HG02885 (cell line): Measurements from ENCODE around the gene NUDT7.
A peak's percentile ranks its signal among the peaks of the same experiment; 100 is the strongest.

ENCODE experiments used
- ATAC-seq: cut with Tn5 transposase; IDR thresholded peaks from one replicate; pipeline ENCODE4 v1.9.1; 2021; ENCODE audit warnings: mild to moderate bottlenecking; ENCODE audit not compliant: unreplicated experiment, poor library complexity

Gene NUDT7

DNA sequence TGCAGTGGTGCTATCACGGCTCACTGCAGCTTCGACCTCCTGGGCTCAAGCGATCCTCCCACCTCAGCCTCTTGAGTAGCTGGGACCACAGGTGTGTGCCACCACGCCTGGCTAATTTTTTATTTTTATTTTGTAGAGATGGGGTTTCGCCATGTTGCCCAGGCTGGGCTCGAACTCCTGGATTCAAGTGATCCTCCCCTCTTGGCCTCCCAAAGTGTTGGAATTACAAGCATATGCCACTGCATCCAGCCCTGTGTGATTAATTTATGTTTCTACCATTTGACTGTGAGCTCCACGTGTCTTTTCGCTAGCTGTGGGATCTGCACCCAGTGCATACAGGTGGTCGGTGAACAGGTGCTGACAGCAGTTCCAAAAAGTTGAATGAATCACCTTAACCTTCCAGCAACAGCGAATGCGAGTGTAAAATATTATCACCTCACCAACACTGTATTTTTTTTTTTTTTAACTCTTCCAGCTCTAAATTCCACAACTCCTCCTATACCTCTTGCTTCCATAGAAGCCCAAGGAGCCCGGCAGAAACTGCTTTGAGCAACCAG, 484 bp upstream of the NUDT7 start:
- peak; percentile 25 for ATAC-seq

DNA sequence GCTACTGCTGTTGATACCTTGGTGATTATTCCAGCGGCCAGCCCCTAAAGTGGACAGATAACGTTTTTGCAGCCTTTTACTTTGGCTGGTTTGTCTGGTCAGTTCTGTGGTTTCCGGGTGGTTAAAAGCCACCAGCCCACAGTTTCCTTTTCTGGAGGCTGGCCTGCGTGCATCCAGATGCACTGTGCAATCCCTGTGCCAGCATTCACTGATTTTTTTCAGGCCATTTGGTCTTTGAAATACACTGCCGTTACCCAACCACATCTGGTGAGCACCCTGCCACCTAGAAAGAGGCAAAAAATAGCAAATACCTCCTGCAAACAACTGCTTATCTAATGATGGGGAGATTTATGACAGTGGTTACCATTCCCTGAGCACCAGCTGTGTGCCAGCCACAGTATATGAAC, 797 bp downstream of the NUDT7 start:
- ATAC-seq, result peak; percentile 11

DNA sequence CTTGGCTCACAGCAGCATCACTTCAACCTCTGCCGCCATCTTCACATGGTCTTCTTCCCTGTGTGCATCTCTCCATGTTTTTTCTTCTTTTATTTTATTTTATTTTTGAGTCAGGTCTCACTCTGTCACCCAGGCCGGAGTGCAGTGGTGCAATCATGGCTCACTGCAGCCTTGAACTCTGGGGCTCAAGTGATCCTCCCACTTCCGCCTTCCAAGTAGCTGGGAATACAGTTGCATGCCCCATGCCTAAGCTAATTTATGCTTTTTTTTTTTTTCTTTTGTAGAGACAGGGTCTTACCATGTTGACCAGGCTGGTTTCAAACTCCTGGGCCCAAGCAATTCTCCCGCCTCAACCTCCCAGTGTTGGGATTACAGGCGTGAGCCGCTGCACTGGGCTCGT, 1.9 kb downstream of the NUDT7 start:
- no peak for ATAC-seq

DNA sequence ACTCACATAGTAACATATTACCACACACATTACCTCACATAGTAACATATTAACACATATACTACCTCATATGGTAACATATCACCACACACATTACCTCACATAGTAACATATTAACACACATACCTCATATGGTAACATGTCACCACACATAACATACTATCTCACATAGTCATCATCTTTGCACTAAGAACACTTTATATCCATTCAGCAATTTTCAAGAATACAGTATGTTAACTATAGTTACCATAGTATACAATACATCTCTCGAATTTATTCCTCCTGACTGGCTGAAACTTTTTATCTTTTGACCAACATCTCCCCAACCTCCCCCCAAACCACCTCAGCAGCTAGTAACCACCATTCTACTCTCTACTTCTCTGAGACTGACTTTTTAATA, 7.6 kb downstream of the NUDT7 start:
- no peak for ATAC-seq

DNA sequence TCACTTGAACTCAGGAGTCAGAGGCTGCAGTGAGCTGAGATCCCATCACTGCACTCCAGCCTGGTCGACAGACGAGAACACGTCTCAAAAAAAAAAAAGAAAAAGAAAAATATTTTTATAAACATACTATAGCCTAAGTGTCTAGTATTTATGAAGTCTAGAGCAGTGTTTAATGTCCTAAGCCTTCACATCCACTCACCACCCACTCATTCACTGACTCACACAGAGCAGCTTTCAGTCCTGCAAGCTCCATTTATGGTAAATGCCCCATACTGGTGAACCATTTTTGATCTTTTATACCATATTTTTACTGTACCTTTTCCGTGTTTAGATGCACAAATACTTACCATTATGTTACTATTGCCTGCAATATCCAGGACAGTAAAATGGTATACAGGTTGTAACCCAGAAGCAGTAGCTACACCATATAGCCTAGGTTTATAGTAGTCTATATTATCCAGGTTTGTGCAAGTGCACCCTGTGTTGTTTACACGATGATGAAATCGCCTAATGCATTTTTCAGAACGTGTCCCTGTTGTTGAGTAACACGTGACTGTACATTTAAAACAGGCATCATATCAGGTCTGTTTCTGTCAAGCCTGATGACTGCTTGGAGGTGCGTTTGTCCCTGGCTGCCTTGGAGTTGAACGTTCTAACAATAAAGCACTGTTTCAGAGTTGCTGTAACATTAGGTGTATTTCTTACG, 10.1 kb downstream of the NUDT7 start:
- ATAC-seq, result no peak

DNA sequence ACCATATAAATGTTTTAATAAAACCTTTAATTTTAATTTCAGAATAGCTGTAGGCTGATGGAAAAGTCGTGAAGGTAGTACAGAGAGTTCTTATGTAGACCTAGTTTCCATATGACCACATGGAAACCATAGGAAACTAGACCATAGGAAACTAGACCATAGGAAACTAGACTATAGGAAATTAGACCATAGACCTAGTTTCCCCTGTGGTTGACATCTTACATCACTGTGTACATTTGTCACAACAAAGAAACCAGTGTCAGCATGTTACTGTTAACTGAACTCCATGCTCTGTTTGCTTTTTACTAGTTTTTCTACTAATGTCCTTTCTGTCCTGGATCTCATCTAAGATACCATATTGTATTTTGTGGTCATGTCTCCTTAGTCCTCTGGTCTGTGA, 14.6 kb downstream of the NUDT7 start:
- ATAC-seq, result peak; percentile 91

DNA sequence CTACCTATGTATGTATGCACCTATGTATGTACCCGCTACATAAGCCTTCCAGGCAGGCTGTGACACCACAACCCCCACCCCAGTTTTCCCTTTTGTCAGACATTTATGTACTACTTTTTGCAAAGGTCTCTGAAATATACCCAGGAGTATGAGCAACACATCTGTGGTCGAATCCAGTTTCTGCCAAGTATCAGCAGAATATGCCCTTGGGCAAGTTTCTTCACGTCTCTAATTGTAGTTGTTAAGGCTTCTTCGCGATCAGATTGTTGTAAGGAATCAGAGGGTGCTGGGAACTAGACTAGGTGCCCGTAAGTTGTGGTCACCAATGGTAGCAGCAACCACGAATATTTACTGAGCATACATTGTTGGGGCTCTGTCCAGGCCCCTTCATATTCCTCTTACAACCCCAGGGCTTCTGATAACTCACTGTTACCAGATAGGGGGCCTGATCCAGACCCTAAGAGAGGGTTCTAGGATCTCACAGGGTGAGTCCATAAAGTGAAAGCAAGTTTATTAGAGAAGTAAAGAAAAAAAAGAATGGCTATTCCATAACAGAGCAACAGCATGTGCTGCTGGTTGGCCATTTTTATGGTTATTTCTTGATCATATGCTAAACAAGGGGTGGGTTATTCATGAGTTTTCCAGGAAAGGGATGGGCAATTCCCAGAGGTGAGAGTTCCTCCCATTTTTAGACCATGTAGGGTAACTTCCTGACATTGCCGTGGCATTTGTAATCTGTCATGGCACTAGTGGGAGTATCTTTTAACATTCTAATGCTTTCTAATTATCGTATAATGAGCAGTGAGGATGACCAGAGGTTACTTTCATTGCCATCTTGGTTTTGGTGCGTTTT, 16.6 kb downstream of the NUDT7 start:
- ATAC-seq, result no peak

DNA sequence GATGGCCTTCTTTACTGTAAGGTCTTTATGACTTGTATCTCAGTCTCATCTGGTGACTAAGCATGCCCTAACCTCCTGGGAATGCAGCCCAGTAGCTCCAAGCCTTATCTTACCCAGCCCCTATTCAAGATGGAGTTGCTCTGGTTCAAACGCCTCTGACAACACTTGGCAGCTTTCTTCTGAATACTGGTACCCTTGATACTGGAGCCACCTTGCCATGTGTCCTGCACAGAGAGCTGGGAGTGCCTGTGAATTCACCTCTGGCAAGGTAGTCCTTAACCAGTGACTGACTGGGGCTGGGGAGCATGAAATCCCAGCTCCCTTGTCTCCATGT, 17.2 kb downstream of the NUDT7 start:
- ATAC-seq, result no peak

DNA sequence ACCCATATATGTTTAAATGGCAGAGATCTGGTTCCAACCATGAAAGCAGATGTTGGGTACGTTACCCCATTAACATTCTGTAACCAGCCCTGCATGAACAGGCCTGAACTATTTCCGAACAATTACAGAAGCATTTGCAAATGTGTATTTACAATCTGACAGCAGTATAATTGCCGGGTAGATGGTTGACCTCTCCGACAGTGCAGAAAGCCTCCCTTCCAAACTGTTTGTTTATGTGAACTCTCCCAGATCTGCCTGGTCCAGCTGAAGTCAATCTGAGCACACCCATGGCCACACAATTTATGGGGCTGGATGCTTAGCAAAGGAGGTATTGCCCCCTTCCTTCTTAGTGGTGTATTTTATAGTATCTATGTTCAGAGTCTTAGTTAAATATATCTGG, 21.8 kb downstream of the NUDT7 start:
- no peak for ATAC-seq

DNA sequence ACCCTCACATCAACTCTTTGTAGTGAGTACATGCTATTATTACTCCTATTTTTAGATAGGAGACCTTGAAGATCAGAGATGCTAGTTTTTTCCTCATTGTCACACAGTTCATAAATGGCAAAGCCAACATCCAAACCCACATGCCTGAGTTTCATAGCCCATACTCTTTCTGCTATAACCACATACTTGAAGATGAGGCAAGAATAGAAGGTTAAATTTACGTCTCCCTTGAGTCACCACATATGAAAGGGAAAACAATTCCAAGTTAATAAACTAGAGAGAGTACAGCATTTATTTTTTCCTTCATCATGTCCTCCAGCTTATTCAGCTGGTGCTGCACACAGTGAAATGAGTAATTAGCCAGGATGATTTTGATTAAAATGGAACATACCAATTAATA, 23.7 kb downstream of the NUDT7 start:
- ATAC-seq, result no peak

DNA sequence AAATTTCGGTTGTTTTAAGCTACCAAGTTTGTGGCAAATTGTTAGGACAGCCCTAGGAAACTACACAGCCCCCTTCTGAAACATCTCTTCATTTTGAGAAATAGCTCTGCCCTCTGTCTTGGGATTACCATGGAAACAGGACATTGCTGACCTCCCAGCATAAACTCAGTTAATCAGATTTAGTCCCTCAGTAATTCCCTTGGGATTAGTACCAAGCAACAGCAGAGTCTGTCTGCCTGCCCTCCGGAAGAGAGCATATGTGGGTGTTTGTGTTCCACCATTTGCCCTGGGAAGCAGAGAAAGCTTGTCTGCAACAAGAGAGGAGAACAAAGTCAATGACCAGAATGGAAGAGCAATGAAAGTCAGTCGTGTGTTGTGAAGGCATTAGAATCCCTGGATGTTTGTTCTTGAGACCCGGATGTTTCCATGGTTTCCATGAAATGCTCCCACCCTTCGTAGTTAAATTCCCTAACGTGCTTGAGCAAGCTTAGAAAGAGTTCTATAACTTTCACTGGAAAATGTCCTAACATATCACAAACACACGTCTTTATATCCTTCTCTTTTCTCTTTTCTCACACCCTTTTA, 26.2 kb downstream of the NUDT7 start:
- ATAC-seq, result no peak

DNA sequence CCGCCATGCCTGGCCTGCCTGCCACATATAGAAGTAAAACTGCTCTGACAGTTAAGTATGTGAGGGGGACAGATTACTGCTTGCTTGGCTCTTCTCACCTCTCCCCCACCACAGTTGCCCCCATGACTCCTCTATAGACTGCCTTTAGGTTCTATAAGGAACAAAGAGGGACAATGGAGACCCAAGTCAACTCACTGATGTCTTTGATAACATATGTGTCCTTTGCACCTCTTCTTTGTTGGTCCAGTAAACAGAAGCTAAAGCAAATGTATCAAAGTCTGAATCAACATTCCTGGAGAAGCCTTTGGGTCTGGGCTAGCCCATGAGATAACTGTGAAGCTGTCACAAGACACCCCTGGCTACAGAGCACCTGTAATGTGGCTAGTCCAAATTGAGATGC, 27.1 kb downstream of the NUDT7 start:
- no peak for ATAC-seq

DNA sequence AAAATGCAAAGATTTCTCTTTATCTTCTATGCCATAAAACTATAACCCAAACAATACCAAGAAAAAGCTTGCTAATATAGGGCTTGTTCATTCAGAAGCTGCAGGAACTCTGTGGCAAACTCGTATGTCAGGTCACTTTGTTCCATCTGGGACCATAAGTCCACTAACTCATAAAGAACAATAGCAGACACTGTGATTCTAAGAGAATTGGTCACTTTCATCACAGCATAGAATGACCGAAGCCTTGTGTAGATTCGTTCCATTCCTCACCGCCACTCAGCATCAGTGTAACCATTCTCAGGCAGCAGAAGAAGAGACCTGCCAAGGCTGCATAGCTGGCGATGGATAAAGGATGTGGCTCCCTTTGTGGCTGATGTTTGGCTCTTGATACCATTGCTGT, 35.7 kb downstream of the NUDT7 start:
- no peak for ATAC-seq

DNA sequence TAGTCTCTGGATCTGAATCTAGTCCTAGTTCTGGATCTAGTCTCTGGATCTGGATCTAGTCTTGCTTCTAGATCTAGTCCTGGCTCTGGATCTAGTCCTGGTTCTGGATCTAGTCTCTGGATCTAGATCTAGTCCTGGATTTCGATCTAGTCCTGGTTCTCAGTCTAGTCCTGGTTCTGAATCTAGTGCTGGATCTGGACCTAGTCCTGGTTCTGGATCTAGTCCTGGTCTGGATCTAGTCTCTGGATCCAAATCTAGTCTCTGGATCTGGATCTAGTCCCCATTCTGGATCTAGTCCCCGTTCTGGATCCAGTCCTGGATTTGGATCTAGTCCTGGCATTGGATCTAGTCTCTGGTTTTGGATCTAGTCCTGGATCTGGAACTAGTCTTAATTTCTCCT, 36.2 kb downstream of the NUDT7 start:
- ATAC-seq, result no peak

DNA sequence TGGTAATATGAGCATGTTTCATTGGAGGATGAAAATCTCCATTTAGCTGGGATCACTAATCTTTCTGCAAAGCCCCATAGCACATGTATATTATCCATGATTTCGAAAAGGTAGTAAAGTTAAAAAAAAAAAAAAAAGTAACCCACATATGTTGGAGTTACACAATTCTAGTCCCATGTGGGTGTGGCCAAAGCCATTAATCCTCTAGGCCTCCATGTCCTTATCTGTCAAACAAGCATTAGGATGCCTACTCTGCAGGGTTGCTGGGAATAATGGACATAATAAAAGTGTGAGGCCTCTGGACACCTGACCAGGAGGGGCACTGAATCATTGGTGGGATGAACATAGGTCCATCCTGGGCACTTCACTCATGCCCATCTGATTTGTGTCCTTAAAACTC, 36.9 kb downstream of the NUDT7 start:
- ATAC-seq, result no peak

DNA sequence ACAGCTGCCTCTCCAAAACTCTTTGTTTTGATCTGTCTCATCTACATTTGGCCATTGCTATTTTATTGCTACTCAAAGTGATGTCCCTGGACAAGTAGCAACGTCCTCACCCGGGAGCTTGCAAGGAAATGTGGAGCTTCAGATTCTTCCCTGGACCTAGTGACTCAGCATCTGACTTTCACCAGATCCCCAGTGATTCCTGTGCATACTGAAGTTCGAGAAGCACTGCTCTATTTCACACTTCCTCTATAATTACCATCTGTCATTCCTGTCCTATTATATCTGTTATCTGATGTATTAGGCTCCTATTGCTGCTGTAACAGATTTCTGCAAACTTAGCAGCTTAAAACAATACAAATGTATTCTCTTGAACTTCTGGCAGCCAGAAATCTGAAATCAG, 37.5 kb downstream of the NUDT7 start:
- no peak for ATAC-seq

DNA sequence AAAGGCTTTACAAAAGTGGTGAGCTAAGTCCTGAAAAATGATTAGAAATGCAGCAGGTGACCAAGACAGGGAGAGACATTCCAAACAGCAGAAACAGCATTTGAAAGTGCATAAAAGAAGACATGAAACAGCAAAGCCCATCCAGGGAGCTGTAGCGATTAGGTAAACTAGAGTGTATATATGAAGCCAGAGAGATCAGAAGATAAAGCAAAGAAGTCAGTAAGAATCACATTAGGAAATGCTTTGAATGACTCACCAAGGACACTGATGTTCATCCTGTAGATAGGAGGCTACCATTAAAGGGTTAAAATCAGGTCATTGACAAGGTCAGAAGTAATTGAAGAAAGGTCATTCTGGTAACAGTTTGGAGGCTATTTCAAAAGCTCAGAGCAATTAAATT, 38.5 kb downstream of the NUDT7 start:
- ATAC-seq, result no peak

DNA sequence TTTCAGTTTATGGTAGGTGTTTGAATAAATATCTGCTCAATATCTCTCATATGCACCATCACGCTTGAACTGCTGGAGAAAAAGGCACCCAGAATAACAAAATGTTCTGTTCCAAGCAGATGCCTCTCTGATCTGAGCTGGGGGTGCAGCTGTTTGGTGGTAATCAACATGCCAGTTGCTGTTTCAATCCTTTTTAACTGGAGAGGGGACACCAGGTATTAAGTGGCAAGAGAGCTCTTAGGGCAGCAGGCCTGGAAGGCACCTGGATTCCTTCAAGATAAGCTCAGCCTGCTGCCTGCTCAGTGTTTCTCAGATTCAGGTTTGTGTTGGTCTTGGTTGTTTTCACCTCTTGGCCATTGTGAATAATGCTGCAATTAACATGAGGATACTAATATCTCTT, 38.9 kb downstream of the NUDT7 start:
- ATAC-seq, result no peak

DNA sequence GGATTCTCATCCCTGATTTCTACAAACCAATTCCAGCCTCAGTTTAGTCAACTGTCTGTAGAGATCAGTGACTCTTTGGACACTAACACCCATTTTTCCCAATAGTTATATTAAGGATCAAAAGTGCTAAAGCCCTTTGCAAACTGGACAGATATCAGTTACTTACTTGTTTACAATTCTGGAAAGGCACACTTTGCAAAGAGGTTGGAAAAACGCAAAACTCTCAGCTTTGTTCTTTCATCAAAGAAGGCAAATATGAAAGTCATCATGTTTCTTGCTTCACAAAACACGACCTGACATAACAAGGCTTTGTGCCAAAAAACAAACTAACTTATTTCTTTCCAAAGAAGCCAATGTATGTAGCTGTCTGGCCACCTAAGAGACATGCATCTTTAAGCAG, 39.9 kb downstream of the NUDT7 start:
- ATAC-seq, result no peak

DNA sequence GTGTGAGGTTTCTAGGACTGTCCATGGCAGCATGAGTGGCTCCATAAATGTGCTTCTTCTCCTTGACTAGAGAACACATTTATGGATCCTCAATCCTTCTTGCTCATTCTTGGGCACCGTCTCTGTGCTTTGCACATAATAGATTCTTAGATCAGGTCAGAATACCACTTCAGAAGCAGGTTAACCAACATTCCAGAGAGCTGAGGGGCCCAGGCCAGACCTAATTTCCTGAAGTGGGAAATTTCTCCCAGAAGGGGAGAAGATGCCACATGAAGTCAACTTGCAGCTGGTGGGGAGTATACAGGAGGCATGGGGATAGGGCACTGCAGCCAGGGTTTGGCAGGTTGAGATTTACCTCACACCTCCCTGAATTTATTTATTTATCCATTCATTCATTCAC, 41.7 kb downstream of the NUDT7 start:
- no peak for ATAC-seq

DNA sequence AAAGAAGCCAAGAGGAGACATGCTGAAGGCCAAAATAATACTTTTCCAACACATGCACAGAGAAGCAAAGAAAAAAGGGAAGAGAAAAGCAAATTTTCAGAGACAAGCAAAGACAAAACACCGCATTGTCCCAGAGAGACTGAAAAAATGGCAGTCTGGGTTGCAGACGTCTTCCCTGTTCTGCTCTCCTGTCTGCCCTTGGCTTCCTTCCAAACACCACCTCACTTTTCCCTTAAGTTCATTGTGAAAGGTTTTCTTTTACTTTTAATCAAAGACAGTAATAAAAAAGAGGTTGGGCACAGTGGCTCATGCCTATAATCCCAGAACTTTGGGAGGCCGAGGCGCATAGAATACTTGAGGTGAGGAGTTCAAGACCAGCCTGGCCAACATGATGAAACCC, 44.9 kb downstream of the NUDT7 start:
- no peak for ATAC-seq
